Activated CD4-positive, alpha-beta T cell treated with anti-CD3 and anti-CD28 coated beads for 36 hours (primary cell): Measurements from ENCODE around the gene AMH. TPM values are rescaled to one million over a fixed set of nuclear protein-coding genes. Genes with fewer than 3 reads are reported as not detected.
A peak's percentile ranks its signal among the peaks of the same experiment; 100 is the strongest.

Experiments
- ATAC-seq: fragments of 200-7000 bp; cut with Tn5 transposase; one replicate; pipeline ENCODE4 v1.10.0; 2021; ENCODE audit warnings: mild to moderate bottlenecking, moderate library complexity
- CTCF ChIA-PET: fragments of 350-600 bp; sonication (Branson Sonifier 250); formaldehyde crosslinking; loops from one replicate; lab custom pipeline; 2021; ENCODE audit warnings: antibody characterized with exemption; lab: Charles Lee
- POLR2A ChIA-PET: fragments of 350-600 bp; sonication (Branson Sonifier 250); formaldehyde crosslinking; loops from one replicate; lab custom pipeline; 2021; ENCODE audit warnings: antibody characterized with exemption, inconsistent platforms; lab: Charles Lee
- DNase-seq: peaks from one replicate; pipeline ENCODE4 v3.0.0-alpha.2; 2020
- H3K27ac Mint-ChIP-seq: one replicate; pipeline ENCODE4 v1.8.0; 2021; ENCODE audit warnings: mixed read lengths
- H3K27me3 Mint-ChIP-seq: one replicate; pipeline ENCODE4 v1.8.0; 2021; ENCODE audit warnings: mixed read lengths
- H3K36me3 Mint-ChIP-seq: one replicate; pipeline ENCODE4 v1.8.0; 2021; ENCODE audit warnings: low read depth, mixed read lengths
- H3K4me1 Mint-ChIP-seq: one replicate; pipeline ENCODE4 v1.8.0; 2021; ENCODE audit warnings: mixed read lengths
- H3K4me3 Mint-ChIP-seq: one replicate; pipeline ENCODE4 v1.8.0; 2021; ENCODE audit warnings: mild to moderate bottlenecking, moderate library complexity, mixed read lengths
- H3K9me3 Mint-ChIP-seq: one replicate; pipeline ENCODE4 v1.8.0; 2021; ENCODE audit warnings: low read depth, mixed read lengths
- intact Hi-C, 2 experiments: fragments of 100-400 bp; cut with DNase I in 1 of 2; cut with micrococcal nuclease in 1 of 2; formaldehyde crosslinking; loops; one replicate each; pipeline versions ENCODE4 v1.14.2 to v1.15.1; 2022 to 2024; cut with DNase I, micrococcal nuclease
- total RNA-seq, 2 experiments: library from RNA; stranded (reverse); gene quantifications; one replicate each; pipeline ENCODE4 v1.2.3, GENCODE V29; 2021

Gene AMH
- total RNA-seq, 2 experiments from 2014 or later: 1.9 to 2.7 TPM

DNA sequence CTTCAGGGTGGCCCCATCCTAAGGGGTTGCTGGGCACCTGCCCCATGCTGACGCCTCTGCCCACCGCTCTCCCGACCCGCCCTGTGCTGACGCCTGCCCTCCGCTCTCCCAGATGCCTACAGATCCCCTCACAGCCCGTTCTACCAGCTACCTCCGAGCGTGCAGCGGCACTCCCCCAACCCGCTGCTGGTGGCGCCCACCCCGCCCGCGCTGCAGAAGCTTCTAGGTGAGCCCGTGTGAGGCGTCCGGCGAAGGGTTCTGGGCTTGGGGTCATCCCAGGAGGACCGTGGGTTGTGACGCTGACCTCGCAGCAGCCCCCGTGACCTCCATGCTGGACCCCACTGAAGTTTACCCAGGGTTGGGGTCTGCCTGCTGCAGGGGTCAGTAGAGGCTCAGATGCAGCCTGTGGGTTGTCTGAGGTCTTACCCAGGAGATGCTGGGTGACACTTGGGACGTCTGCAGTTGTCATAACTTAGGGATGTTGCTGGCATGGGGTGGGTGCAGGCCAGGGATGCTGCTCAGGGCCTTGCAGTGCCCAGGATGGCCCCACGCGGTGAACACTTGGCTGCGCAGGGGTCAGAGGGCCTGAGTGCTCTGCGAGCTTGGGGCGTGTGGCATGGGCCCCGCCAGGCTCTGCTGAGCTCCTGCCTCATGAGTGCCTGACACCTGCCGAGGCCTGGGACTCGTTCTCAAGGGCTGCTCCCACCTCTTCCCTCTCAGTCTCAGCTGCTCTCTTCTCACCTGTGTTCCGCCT, 38.0 kb upstream of the AMH start:
- no peak overlapping the region for H3K27ac Mint-ChIP-seq
- no peaks in the 10 kb centered on the region for H3K9me3 Mint-ChIP-seq
- POLR2A ChIA-PET: no interaction called here
- no peak for ATAC-seq
- no peak for DNase-seq
- H3K27me3 Mint-ChIP-seq: no peaks in the 10 kb centered on the region
- CTCF ChIA-PET: no interaction called here
- intact Hi-C loops: no loop called here
- peaks cover 17% of the 10 kb centered on the region for H3K4me1 Mint-ChIP-seq
- peaks cover 28% of the 10 kb centered on the region for H3K36me3 Mint-ChIP-seq
- no peak overlapping the region for H3K4me3 Mint-ChIP-seq

- peaks cover 35% of the 10 kb centered on the region for H3K36me3 Mint-ChIP-seq
- CTCF ChIA-PET: interaction anchor here (0.5 to 0.7 kb wide), 2 partner anchors 179 to 195 kb away, joined by 3 to 4 read pairs; no protein-coding TSS in a partner anchor
- POLR2A ChIA-PET: no interaction called here
Measured at GRCh38 chr19:2212861-2213711, 36.0 kb upstream of the AMH start.

DNA sequence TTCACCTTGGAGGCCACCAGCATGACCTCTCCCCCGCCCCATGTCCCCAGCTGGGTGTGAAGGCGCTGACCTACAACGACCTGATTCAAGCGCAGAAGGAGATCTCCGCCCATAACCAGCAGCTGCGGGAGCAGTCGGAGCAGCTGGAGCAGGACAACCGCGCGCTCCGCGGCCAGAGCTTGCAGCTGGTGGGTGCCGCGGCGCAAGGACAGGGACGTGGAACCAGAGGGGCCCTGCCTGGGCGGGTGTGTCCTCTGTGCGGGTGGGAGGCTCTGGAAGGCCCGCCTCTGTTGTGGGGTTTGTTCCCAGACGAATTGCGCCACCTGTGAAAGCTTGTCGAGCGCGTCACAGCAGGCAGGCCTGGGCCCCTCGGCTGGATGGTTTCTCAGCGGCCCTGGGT, 35.3 kb upstream of the AMH start:
- Mint-ChIP-seq H3K36me3 (peaks cover 35% of the 10 kb centered on the region), H3K4me3 (no peak overlapping the region), H3K9me3 (no peaks in the 10 kb centered on the region), H3K4me1 (peaks cover 17% of the 10 kb centered on the region), H3K27me3 (no peaks in the 10 kb centered on the region), H3K27ac (no peak overlapping the region)
- ChIA-PET CTCF (interaction anchor here (0.5 kb wide), 1 partner anchor 196 kb away, joined by 3 read pairs; no protein-coding TSS in a partner anchor), POLR2A (no interaction called here)
- ATAC-seq: no peak
- intact Hi-C loops: no loop called here
- DNase-seq: no peak

More at GRCh38 chr19:2212861-2213711, 36.0 kb upstream of the AMH start:
- no peak overlapping the region for H3K27ac Mint-ChIP-seq
- no peaks in the 10 kb centered on the region for H3K27me3 Mint-ChIP-seq
- H3K9me3 Mint-ChIP-seq: no peaks in the 10 kb centered on the region
- no peak overlapping the region for H3K4me3 Mint-ChIP-seq
- DNase-seq (no peak), ATAC-seq (no peak)
- intact Hi-C loops: no loop called here
- peaks cover 17% of the 10 kb centered on the region for H3K4me1 Mint-ChIP-seq

DNA sequence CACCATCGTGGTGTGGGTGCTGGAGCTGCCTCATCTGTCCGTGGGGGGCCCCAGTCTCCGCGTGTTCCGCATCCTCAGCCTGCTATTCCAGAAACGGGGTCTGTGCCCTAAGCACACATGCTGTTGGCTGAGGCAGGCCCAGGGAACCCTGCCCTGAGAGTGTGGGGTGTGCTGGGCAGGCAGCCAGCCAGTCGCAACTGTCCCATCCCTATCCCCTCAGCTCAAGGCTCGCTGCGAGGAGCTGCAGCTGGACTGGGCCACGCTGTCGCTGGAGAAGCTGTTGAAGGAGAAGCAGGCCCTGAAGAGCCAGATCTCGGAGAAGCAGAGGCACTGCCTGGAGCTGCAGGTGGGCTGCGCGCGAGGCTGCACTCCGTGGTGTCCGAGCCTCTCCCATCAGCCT, 34.9 kb upstream of the AMH start:
- CTCF ChIA-PET: no interaction called here
- Mint-ChIP-seq H3K9me3 (no peaks in the 10 kb centered on the region), H3K36me3 (peaks cover 35% of the 10 kb centered on the region), H3K4me1 (peaks cover 17% of the 10 kb centered on the region), H3K27ac (no peak overlapping the region), H3K27me3 (no peaks in the 10 kb centered on the region), H3K4me3 (no peak overlapping the region)
- intact Hi-C loops: no loop called here
- DNase-seq (no peak), ATAC-seq (no peak)
- POLR2A ChIA-PET: no interaction called here

- Mint-ChIP-seq H3K27ac (peak overlapping the region; percentile 8), H3K9me3 (no peaks in the 10 kb centered on the region), H3K4me3 (no peak overlapping the region), H3K4me1 (peaks cover 17% of the 10 kb centered on the region), H3K27me3 (no peaks in the 10 kb centered on the region), H3K36me3 (peaks cover 41% of the 10 kb centered on the region)
- ATAC-seq (peak; percentile 64), DNase-seq (peak; percentile 53)
- intact Hi-C loops: no loop called here
- ChIA-PET CTCF (interaction anchor here (0.7 kb wide), 1 partner anchor 74 kb away, joined by 3 read pairs; no protein-coding TSS in a partner anchor), POLR2A (interaction anchor here (0.5 to 1.5 kb wide), 3 partner anchors 20 to 139 kb away, joined by 4 to 7 read pairs (median 5); partner anchors contain the start of gene PLEKHJ1)
Measured at GRCh38 chr19:2215281-2215751, 33.8 kb upstream of the AMH start.

- no peak overlapping the region for H3K4me3 Mint-ChIP-seq
- no peaks in the 10 kb centered on the region for H3K27me3 Mint-ChIP-seq
- H3K9me3 Mint-ChIP-seq: no peaks in the 10 kb centered on the region
- peaks cover 37% of the 10 kb centered on the region for H3K36me3 Mint-ChIP-seq
- POLR2A ChIA-PET: interaction anchor here (0.6 to 1.5 kb wide), 3 partner anchors 19 to 485 kb away, joined by 4 to 7 read pairs (median 5); partner anchors contain the start of gene PLEKHJ1
- CTCF ChIA-PET: interaction anchor here (0.6 kb wide), 1 partner anchor 61 kb away, joined by 3 read pairs; no protein-coding TSS in a partner anchor
- ATAC-seq (no peak), DNase-seq (no peak)
- peaks cover 17% of the 10 kb centered on the region for H3K4me1 Mint-ChIP-seq
- no peak overlapping the region for H3K27ac Mint-ChIP-seq
- intact Hi-C loops: no loop called here
Measured at GRCh38 chr19:2216361-2217225, 32.5 kb upstream of the AMH start.

GRCh38 chr19:2217591-2217990, 31.5 kb upstream of the AMH start:
- ChIA-PET CTCF (no interaction called here), POLR2A (no interaction called here)
- no peaks in the 10 kb centered on the region for H3K9me3 Mint-ChIP-seq
- no peak overlapping the region for H3K4me3 Mint-ChIP-seq
- ATAC-seq (no peak), DNase-seq (no peak)
- no peak overlapping the region for H3K27ac Mint-ChIP-seq
- H3K27me3 Mint-ChIP-seq: no peaks in the 10 kb centered on the region
- H3K36me3 Mint-ChIP-seq: peaks cover 32% of the 10 kb centered on the region
- intact Hi-C loops: no loop called here
- H3K4me1 Mint-ChIP-seq: peaks cover 17% of the 10 kb centered on the region

DNA sequence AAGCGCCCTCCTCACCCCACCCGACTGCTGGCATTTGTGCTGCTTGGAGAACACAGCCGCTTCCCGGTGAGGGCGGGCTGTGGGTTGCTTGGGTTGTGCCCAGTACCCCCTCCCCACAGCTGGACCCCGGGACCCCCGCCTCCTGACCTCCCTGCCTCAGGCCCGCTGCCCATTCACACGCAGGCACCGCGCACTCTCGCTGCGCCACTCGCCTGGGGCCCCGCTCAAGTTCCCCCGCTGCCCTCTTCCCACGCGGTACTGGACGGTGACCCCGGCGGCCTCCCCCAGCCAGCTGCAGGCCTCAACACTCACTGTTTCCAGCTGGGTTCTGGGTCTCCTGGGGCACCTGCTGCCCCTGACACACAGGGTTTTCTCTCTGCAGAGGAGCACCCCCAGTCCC, 29.4 kb upstream of the AMH start:
- DNase-seq: no peak

GRCh38 chr19:2221250-2221831, 27.8 kb upstream of the AMH start:
- H3K9me3 Mint-ChIP-seq: no peaks in the 10 kb centered on the region
- ChIA-PET POLR2A (no interaction called here), CTCF (interaction anchor here (0.6 kb wide), 1 partner anchor 199 kb away, joined by 3 read pairs; no protein-coding TSS in a partner anchor)
- H3K4me1 Mint-ChIP-seq: no peaks in the 10 kb centered on the region
- intact Hi-C loops: no loop called here
- H3K36me3 Mint-ChIP-seq: peaks cover 33% of the 10 kb centered on the region
- no peak for ATAC-seq
- H3K27ac Mint-ChIP-seq: no peak overlapping the region
- H3K4me3 Mint-ChIP-seq: no peak overlapping the region
- H3K27me3 Mint-ChIP-seq: no peaks in the 10 kb centered on the region
- no peak for DNase-seq

More for the DNA sequence above, 29.4 kb upstream of the AMH start:
- no peaks in the 10 kb centered on the region for H3K9me3 Mint-ChIP-seq
- H3K27me3 Mint-ChIP-seq: no peaks in the 10 kb centered on the region
- POLR2A ChIA-PET: no interaction called here
- H3K27ac Mint-ChIP-seq: no peak overlapping the region
- peaks cover 13% of the 10 kb centered on the region for H3K4me1 Mint-ChIP-seq
- H3K4me3 Mint-ChIP-seq: no peak overlapping the region
- peaks cover 37% of the 10 kb centered on the region for H3K36me3 Mint-ChIP-seq
- CTCF ChIA-PET: interaction anchor here (0.6 kb wide), 1 partner anchor 529 kb away, joined by 4 read pairs; no protein-coding TSS in a partner anchor
- intact Hi-C loops: no loop called here
- ATAC-seq: no peak

GRCh38 chr19:2221918-2222317, 27.2 kb upstream of the AMH start:
- H3K4me1 Mint-ChIP-seq: no peaks in the 10 kb centered on the region
- H3K9me3 Mint-ChIP-seq: no peaks in the 10 kb centered on the region
- ChIA-PET CTCF (no interaction called here), POLR2A (no interaction called here)
- peaks cover 32% of the 10 kb centered on the region for H3K36me3 Mint-ChIP-seq
- H3K27me3 Mint-ChIP-seq: no peaks in the 10 kb centered on the region
- intact Hi-C loops: no loop called here
- no peak overlapping the region for H3K4me3 Mint-ChIP-seq
- DNase-seq (no peak), ATAC-seq (no peak)
- H3K27ac Mint-ChIP-seq: no peak overlapping the region
